GM19328 (cell line): ENCODE data around the gene PPP1R1C.

Source experiments
- ATAC-seq: cut with Tn5 transposase; IDR thresholded peaks from one replicate; pipeline ENCODE4 v1.9.1; 2021; ENCODE audit warnings: mild to moderate bottlenecking, moderate library complexity; ENCODE audit not compliant: unreplicated experiment

PPP1R1C gene

GRCh38 chr2:182058056-182058455 lies 72.4 kb downstream of the PPP1R1C start:
- no peak for ATAC-seq

GRCh38 chr2:182061739-182062138 lies 76.1 kb downstream of the PPP1R1C start:
- ATAC-seq = no peak

GRCh38 chr2:182062329-182062972 lies 76.8 kb downstream of the PPP1R1C start:
- no peak for ATAC-seq

GRCh38 chr2:182064019-182064778 lies 78.5 kb downstream of the PPP1R1C start:
- no peak for ATAC-seq

GRCh38 chr2:182066400-182067087 lies 80.9 kb downstream of the PPP1R1C start:
- no peak for ATAC-seq

GRCh38 chr2:182067393-182067792 lies 81.7 kb downstream of the PPP1R1C start:
- ATAC-seq = no peak

- ATAC-seq = no peak
Measured at GRCh38 chr2:182068811-182069210, 83.2 kb downstream of the PPP1R1C start.

GRCh38 chr2:182069416-182069815 lies 83.8 kb downstream of the PPP1R1C start:
- ATAC-seq = no peak

- ATAC-seq = no peak
Measured at GRCh38 chr2:182069908-182070307, 84.3 kb downstream of the PPP1R1C start.

- ATAC-seq = no peak
Measured at GRCh38 chr2:182070736-182071135, 85.1 kb downstream of the PPP1R1C start.

GRCh38 chr2:182072861-182073260 lies 87.2 kb downstream of the PPP1R1C start:
- ATAC-seq = no peak

GRCh38 chr2:182073613-182074012 lies 88.0 kb downstream of the PPP1R1C start:
- ATAC-seq = no peak

- no peak for ATAC-seq
Measured at GRCh38 chr2:182077023-182077422, 91.4 kb downstream of the PPP1R1C start.

GRCh38 chr2:182077448-182078142 lies 91.9 kb downstream of the PPP1R1C start:
- ATAC-seq = peak; percentile 74

- ATAC-seq = no peak
Measured at GRCh38 chr2:182078988-182079602, 93.4 kb downstream of the PPP1R1C start.

GRCh38 chr2:182080493-182080892 lies 94.8 kb downstream of the PPP1R1C start:
- no peak for ATAC-seq

GRCh38 chr2:182081602-182082260 lies 96.1 kb downstream of the PPP1R1C start:
- ATAC-seq = no peak

GRCh38 chr2:182088681-182089320 lies 103.1 kb downstream of the PPP1R1C start:
- ATAC-seq = no peak

- ATAC-seq = no peak
Measured at GRCh38 chr2:182090486-182090885, 104.8 kb downstream of the PPP1R1C start.
